ENCODE measurements around the gene CCT8L2.

- TF ChIP-seq CTCF (CRISPR knock-in tag; IDR thresholded peaks at IDR 0.05) (no peak), MAX (IDR thresholded peaks at IDR 0.05) (no peak), POLR2A (IDR thresholded peaks at IDR 0.05; ENCODE audit: insufficient read depth in 1 of 2, low read depth in 2 of 2, low read length in 2 of 2) (no peak), SNAPC5 (CRISPR knock-in tag; IDR thresholded peaks at IDR 0.05; ENCODE audit: borderline replicate concordance) (no peak), DBP (CRISPR knock-in tag; IDR thresholded peaks at IDR 0.05; ENCODE audit: not compliant biosample characterization) (no peak), SMAD1 (CRISPR knock-in tag; IDR thresholded peaks at IDR 0.05; ENCODE audit: borderline replicate concordance, low read depth) (no peak), ZNF766 (CRISPR knock-in tag; IDR thresholded peaks at IDR 0.05; ENCODE audit: borderline replicate concordance) (no peak), ZBTB33 (CRISPR knock-in tag; IDR thresholded peaks at IDR 0.05) (no peak), HDAC6 (IDR thresholded peaks at IDR 0.05; ENCODE audit: low read depth, low read length) (no peak), YY1 (IDR thresholded peaks at IDR 0.05; ENCODE audit: insufficient read depth, insufficient replicate concordance, low read depth, low read length) (no peak), ZNF777 (CRISPR knock-in tag; IDR thresholded peaks at IDR 0.05) (no peak), ZFP90 (CRISPR knock-in tag; IDR thresholded peaks at IDR 0.05; ENCODE audit: borderline replicate concordance) (no peak), ARID4A (CRISPR knock-in tag; IDR thresholded peaks at IDR 0.05; ENCODE audit: borderline replicate concordance) (no peak), SRSF4 (IDR thresholded peaks at IDR 0.05; ENCODE audit: low read depth, low read length, poor library complexity, severe bottlenecking) (no peak)
Observed at GRCh38 chr22:16586991-16587390, 5.6 kb downstream of the CCT8L2 start.

All from HepG2 (cell line).